Mesendoderm (in vitro differentiated cells): ENCODE data around the gene PRDM16.

ENCODE experiments used
- DNase-seq: peaks from one replicate; pipeline ENCODE4 v3.0.0; 2013
- H2AK5ac ChIP-seq: 2 replicates; pipeline ENCODE4 v1.6.1; 2013; ENCODE audit warnings: low read length, inconsistent platforms
- H2BK120ac ChIP-seq: 2 replicates; pipeline ENCODE4 v1.6.1; 2013; ENCODE audit warnings: low read depth, mild to moderate bottlenecking, low read length, moderate library complexity, mixed read lengths
- H2BK15ac ChIP-seq: replicated peaks from 2 replicates; pipeline ENCODE4 v1.6.1; 2013; ENCODE audit warnings: low read depth, mild to moderate bottlenecking, moderate library complexity
- H2BK5ac ChIP-seq: 2 replicates; pipeline ENCODE4 v1.6.1; 2013; ENCODE audit warnings: low read length, inconsistent platforms
- H3K18ac ChIP-seq: 2 replicates; pipeline ENCODE4 v1.6.1; 2013; ENCODE audit warnings: mild to moderate bottlenecking, low read length, mixed read lengths
- H3K23ac ChIP-seq: one replicate; pipeline ENCODE4 v1.6.1; 2013; ENCODE audit warnings: low read length
- H3K27ac ChIP-seq: 2 replicates; pipeline ENCODE4 v1.5.1; 2013; ENCODE audit warnings: low read depth, mild to moderate bottlenecking, inconsistent platforms, low read length, moderate library complexity
- H3K27me3 ChIP-seq: 2 replicates; pipeline ENCODE4 v1.6.1; 2013; ENCODE audit warnings: low read length, control low read depth, mild to moderate bottlenecking, inconsistent platforms; ENCODE audit not compliant: insufficient read depth, poor library complexity
- H3K36me3 ChIP-seq: 2 replicates; pipeline ENCODE4 v1.6.1; 2013; ENCODE audit warnings: low read length, inconsistent platforms; ENCODE audit not compliant: control insufficient read depth, insufficient read depth
- H3K4ac ChIP-seq: one replicate; pipeline ENCODE4 v1.6.1; 2013; ENCODE audit warnings: low read depth, mild to moderate bottlenecking, low read length, moderate library complexity
- H3K4me1 ChIP-seq: 2 replicates; pipeline ENCODE4 v1.6.1; 2013; ENCODE audit warnings: low read depth, low read length, inconsistent platforms; ENCODE audit not compliant: control insufficient read depth
- H3K4me2 ChIP-seq: 2 replicates; pipeline ENCODE4 v1.6.1; 2013; ENCODE audit warnings: low read length
- H3K4me3 ChIP-seq: 2 replicates; pipeline ENCODE4 v1.5.1; 2013; ENCODE audit warnings: mild to moderate bottlenecking, low read length
- H3K56ac ChIP-seq: one replicate; pipeline ENCODE4 v1.6.1; 2013; ENCODE audit warnings: low read length
- H3K79me1 ChIP-seq: 2 replicates; pipeline ENCODE4 v1.6.1; 2013; ENCODE audit warnings: low read length, inconsistent platforms
- H3K79me2 ChIP-seq: 2 replicates; pipeline ENCODE4 v1.6.1; 2013; ENCODE audit warnings: mild to moderate bottlenecking, low read length; ENCODE audit not compliant: control insufficient read depth, insufficient read depth
- H3K9ac ChIP-seq: 2 replicates; pipeline ENCODE4 v1.6.1; 2013; ENCODE audit warnings: low read length, inconsistent platforms
- H4K5ac ChIP-seq: one replicate; pipeline ENCODE4 v1.6.1; 2013; ENCODE audit warnings: low read length
- H4K8ac ChIP-seq: one replicate; pipeline ENCODE4 v1.6.1; 2013; ENCODE audit warnings: low read depth, mild to moderate bottlenecking, control low read depth, low read length, moderate library complexity
- WGBS: extraction: QIAGEN DNeasy Blood & Tissue Kit; methylation state at CpG from one replicate; pipeline ENCODE4 v1.1.7; 2013; ENCODE audit warnings: low lambda C conversion rate, missing lambda C conversion rate; ENCODE audit not compliant: insufficient coverage; ENCODE audit errors: extremely low coverage; 5-methylcytosine and 5-hydroxymethylcytosine counted together

PRDM16 gene

GRCh38 chr1:3226191-3226590 lies 157.2 kb downstream of the PRDM16 start:
- H3K18ac ChIP-seq = no peak overlapping the region
- H3K4me2 ChIP-seq = no peak overlapping the region
- H3K79me2 ChIP-seq = no peaks in the 10 kb centered on the region
- no peak overlapping the region for H2BK5ac ChIP-seq
- no peak overlapping the region for H2BK15ac ChIP-seq
- H3K27me3 ChIP-seq = no peaks in the 10 kb centered on the region
- H3K4ac ChIP-seq = no peak overlapping the region
- no peak overlapping the region for H3K4me3 ChIP-seq
- H3K36me3 ChIP-seq = no peaks in the 10 kb centered on the region
- no peak overlapping the region for H3K23ac ChIP-seq
- H4K8ac ChIP-seq = no peak overlapping the region
- no peak for DNase-seq
- H3K79me1 ChIP-seq = no peaks in the 10 kb centered on the region
- H3K27ac ChIP-seq = no peak overlapping the region
- no peak overlapping the region for H4K5ac ChIP-seq
- no peak overlapping the region for H2AK5ac ChIP-seq
- no peak overlapping the region for H2BK120ac ChIP-seq
- no peaks in the 10 kb centered on the region for H3K4me1 ChIP-seq
- H3K9ac ChIP-seq = no peak overlapping the region
- no peak overlapping the region for H3K56ac ChIP-seq
- whole genome bisulfite sequencing = no CpG with 5 or more reads among the region's 15 CpGs

DNA sequence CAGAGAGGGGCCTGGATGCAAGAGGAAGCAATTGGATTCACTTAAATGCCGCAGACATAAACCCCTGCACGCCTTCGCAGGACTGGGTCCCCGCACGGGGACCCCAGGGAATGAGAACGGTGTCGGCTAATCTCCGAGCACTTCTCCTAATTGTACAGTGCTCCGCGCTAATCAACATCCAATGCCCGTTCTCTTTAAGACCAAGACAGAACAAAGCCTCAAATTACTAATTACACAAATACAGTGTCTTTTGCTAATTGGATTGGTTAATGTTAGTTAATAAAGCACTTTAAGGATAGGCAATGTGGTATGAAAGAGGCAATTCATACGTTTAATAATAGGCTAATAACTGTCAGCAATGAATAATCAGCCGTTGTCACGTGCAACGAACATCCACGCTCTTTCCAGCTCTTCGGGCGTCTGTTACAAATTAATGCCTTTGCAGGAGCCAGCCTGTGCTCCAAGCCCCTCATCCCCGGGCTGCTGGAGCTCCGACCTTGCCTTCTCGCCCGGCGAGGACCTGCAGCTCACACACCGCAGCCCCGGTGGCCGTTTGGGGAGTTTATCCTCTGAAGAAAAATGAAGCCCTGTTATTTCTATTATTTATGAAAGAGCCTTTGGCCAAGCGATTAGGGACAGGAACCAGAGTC lies 157.8 kb downstream of the PRDM16 start:
- Histone ChIP-seq H2BK5ac (no peak overlapping the region), H3K27me3 (no peaks in the 10 kb centered on the region)

DNA sequence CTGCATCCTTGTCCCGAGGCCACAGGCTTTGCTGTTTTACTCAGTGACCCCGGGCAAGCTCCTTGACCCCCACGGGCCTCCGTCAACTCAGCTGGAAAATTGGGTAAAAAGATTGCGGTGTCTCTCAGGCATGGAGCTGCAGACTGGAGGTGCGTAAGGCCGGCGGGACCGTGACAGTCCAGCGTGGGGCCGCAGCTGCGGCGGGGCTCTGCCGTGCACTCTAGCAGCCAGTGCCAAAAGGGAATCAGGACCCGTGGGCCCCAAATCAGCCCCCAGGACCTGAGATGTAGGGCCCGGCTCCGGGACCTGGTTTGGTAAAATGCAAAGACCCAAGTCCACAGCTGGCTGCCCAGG lies 158.3 kb downstream of the PRDM16 start:
- no CpG with 5 or more reads among the region's 17 CpGs for WGBS
- Histone ChIP-seq H3K4me3 (no peak overlapping the region), H3K18ac (no peak overlapping the region), H4K8ac (no peak overlapping the region), H3K79me1 (no peaks in the 10 kb centered on the region), H3K27ac (no peak overlapping the region), H2BK15ac (no peak overlapping the region), H3K4me2 (no peak overlapping the region), H4K5ac (no peak overlapping the region), H3K56ac (no peak overlapping the region), H2BK120ac (no peak overlapping the region), H3K36me3 (no peaks in the 10 kb centered on the region), H3K9ac (no peak overlapping the region), H2AK5ac (no peak overlapping the region), H3K79me2 (no peaks in the 10 kb centered on the region), H3K4ac (no peak overlapping the region), H3K4me1 (no peaks in the 10 kb centered on the region), H3K23ac (no peak overlapping the region), H2BK5ac (no peak overlapping the region), H3K27me3 (no peaks in the 10 kb centered on the region)
- DNase-seq = no peak

More for the DNA sequence above, 157.8 kb downstream of the PRDM16 start:
- H3K36me3 ChIP-seq = no peaks in the 10 kb centered on the region
- no peak overlapping the region for H4K8ac ChIP-seq
- H4K5ac ChIP-seq = no peak overlapping the region
- no peak overlapping the region for H3K4me2 ChIP-seq
- no peak overlapping the region for H3K9ac ChIP-seq
- no peaks in the 10 kb centered on the region for H3K4me1 ChIP-seq
- H2BK15ac ChIP-seq = no peak overlapping the region
- no peak overlapping the region for H3K23ac ChIP-seq
- no peak overlapping the region for H2AK5ac ChIP-seq
- H3K18ac ChIP-seq = no peak overlapping the region
- H2BK120ac ChIP-seq = no peak overlapping the region
- no peak overlapping the region for H3K4me3 ChIP-seq
- no peak overlapping the region for H3K4ac ChIP-seq
- H3K56ac ChIP-seq = no peak overlapping the region
- H3K79me2 ChIP-seq = no peaks in the 10 kb centered on the region
- WGBS = no CpG with 5 or more reads among the region's 27 CpGs
- DNase-seq = no peak
- H3K79me1 ChIP-seq = no peaks in the 10 kb centered on the region
- no peak overlapping the region for H3K27ac ChIP-seq

- Histone ChIP-seq H2BK5ac (no peak overlapping the region), H3K27me3 (no peaks in the 10 kb centered on the region)
- no CpG with 5 or more reads among the region's 20 CpGs for WGBS
Observed at GRCh38 chr1:3227893-3228292, 158.9 kb downstream of the PRDM16 start.

DNA sequence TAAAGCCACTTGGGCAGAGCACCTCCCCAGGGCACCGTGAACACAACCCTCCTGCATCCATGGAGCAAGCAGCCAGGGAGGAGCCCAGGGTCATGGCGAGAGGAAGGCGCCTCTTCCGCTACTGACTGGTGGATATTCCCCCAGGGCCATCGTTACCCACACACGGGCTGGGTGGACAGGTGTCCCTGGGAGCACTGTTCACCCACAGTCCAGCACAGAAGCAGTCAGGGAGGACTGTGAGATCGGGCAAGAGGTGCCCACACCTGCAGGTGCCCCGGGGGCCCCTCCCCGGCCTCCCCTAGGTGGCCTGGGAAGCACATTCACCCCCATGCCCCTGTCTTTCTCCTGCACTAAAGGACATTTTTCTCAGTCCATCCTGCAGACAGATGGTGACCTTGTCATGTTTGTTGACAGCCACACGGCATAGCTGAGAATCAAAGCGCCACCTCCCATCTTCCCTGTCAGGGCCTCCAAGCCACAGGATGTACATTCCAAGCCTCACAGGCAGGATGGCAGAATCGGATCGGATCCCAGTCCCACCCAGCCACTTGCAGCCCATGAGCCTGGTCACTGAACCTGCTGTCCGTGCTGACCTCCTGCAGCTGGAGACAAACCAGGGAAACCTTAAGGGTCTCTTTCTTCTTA lies 160.2 kb downstream of the PRDM16 start:
- H2AK5ac ChIP-seq = no peak overlapping the region
- no peak overlapping the region for H3K56ac ChIP-seq
- whole genome bisulfite sequencing = no CpG with 5 or more reads among the region's 14 CpGs
- H2BK5ac ChIP-seq = no peak overlapping the region
- no peak overlapping the region for H4K5ac ChIP-seq
- H3K4me2 ChIP-seq = no peak overlapping the region
- H4K8ac ChIP-seq = no peak overlapping the region
- H3K79me2 ChIP-seq = no peaks in the 10 kb centered on the region
- H3K23ac ChIP-seq = no peak overlapping the region
- no peak overlapping the region for H2BK120ac ChIP-seq
- no peak overlapping the region for H3K27ac ChIP-seq
- H3K18ac ChIP-seq = no peak overlapping the region
- no peak for DNase-seq
- no peaks in the 10 kb centered on the region for H3K27me3 ChIP-seq
- H3K4me3 ChIP-seq = no peak overlapping the region
- H3K4me1 ChIP-seq = no peaks in the 10 kb centered on the region
- no peak overlapping the region for H3K4ac ChIP-seq
- no peak overlapping the region for H3K9ac ChIP-seq
- no peak overlapping the region for H2BK15ac ChIP-seq
- H3K79me1 ChIP-seq = no peaks in the 10 kb centered on the region
- no peaks in the 10 kb centered on the region for H3K36me3 ChIP-seq

More at GRCh38 chr1:3227893-3228292, 158.9 kb downstream of the PRDM16 start:
- no peak overlapping the region for H3K4ac ChIP-seq
- no peak overlapping the region for H3K56ac ChIP-seq
- no peak overlapping the region for H2BK15ac ChIP-seq
- H3K79me1 ChIP-seq = no peaks in the 10 kb centered on the region
- H3K79me2 ChIP-seq = no peaks in the 10 kb centered on the region
- H3K36me3 ChIP-seq = no peaks in the 10 kb centered on the region
- no peak overlapping the region for H3K9ac ChIP-seq
- H3K18ac ChIP-seq = no peak overlapping the region
- H3K4me3 ChIP-seq = no peak overlapping the region
- no peak overlapping the region for H3K23ac ChIP-seq
- H2BK120ac ChIP-seq = no peak overlapping the region
- H3K4me1 ChIP-seq = no peaks in the 10 kb centered on the region
- H4K8ac ChIP-seq = no peak overlapping the region
- DNase-seq = no peak
- no peak overlapping the region for H3K4me2 ChIP-seq
- no peak overlapping the region for H2AK5ac ChIP-seq
- no peak overlapping the region for H4K5ac ChIP-seq
- H3K27ac ChIP-seq = no peak overlapping the region

DNA sequence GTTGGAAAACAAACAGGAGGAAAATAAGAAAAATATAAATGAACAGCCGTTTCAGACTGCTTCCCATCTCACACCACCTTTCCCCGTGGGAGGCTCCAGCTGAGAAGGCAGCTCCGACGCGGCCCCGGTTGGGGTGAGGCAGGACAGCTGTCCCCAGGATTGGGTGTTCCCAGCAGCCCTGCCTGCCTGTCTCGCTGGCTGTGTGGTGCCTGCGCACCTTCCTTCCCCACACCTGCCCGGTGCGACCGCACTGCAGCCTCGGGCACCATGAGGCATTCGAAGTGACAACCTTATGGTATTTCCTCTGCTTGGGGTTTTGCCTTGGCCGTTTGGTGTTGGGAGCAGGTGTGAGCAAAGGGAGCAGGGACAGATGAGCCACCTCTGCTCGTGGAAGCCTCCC lies 161.6 kb downstream of the PRDM16 start:
- Histone ChIP-seq H3K27me3 (no peaks in the 10 kb centered on the region), H3K4me2 (no peak overlapping the region), H2BK5ac (no peak overlapping the region), H4K5ac (no peak overlapping the region), H2BK15ac (no peak overlapping the region), H3K9ac (no peak overlapping the region), H4K8ac (no peak overlapping the region), H3K79me1 (no peaks in the 10 kb centered on the region), H3K23ac (no peak overlapping the region), H3K4me1 (no peaks in the 10 kb centered on the region), H3K18ac (no peak overlapping the region), H2AK5ac (no peak overlapping the region), H3K4ac (no peak overlapping the region), H3K79me2 (no peaks in the 10 kb centered on the region), H3K4me3 (no peak overlapping the region), H3K27ac (no peak overlapping the region), H3K56ac (no peak overlapping the region), H2BK120ac (no peak overlapping the region), H3K36me3 (no peaks in the 10 kb centered on the region)
- no peak for DNase-seq
- WGBS = no CpG with 5 or more reads among the region's 15 CpGs
